ENCODE results near the gene SPDYE16.
A peak's percentile ranks its signal among the peaks of the same experiment; 100 is the strongest.
"Not testable (repeated sequence)": the region's sequence is repeated elsewhere in the genome, so short reads cannot be mapped to it uniquely, and the experiment has no call there.

The SPDYE16 gene

GRCh38 chr7:76561342-76561741 lies 18.2 kb upstream of the SPDYE16 start:
- H3K4me3 ChIP-seq (ENCODE audit: low read depth, low read length); DNase-seq (ENCODE audit: low read depth, low spot score); in situ Hi-C loops (cut with HindIII; ENCODE audit: low sequenced_read_pairs): not testable (repeated sequence)

- in situ Hi-C loops (cut with HindIII; ENCODE audit: low sequenced_read_pairs); DNase-seq (ENCODE audit: low read depth, low spot score); H3K4me3 ChIP-seq (ENCODE audit: low read depth, low read length): not testable (repeated sequence)
Observed at GRCh38 chr7:76560157-76560556, 17.1 kb upstream of the SPDYE16 start.

GRCh38 chr7:76559685-76560084 lies 16.6 kb upstream of the SPDYE16 start:
- H3K4me3 ChIP-seq (ENCODE audit: low read depth, low read length); DNase-seq (ENCODE audit: low read depth, low spot score); in situ Hi-C loops (cut with HindIII; ENCODE audit: low sequenced_read_pairs): not testable (repeated sequence)

GRCh38 chr7:76551992-76552391 lies 8.9 kb upstream of the SPDYE16 start:
- in situ Hi-C loops (cut with HindIII; ENCODE audit: low sequenced_read_pairs); H3K4me3 ChIP-seq (ENCODE audit: low read depth, low read length); DNase-seq (ENCODE audit: low read depth, low spot score): not testable (repeated sequence)

GRCh38 chr7:76549855-76550248 lies 6.8 kb upstream of the SPDYE16 start:
- DNase-seq (ENCODE audit: low read depth, low spot score); in situ Hi-C loops (cut with HindIII; ENCODE audit: low sequenced_read_pairs): not testable (repeated sequence)
- H3K4me3 ChIP-seq (ENCODE audit: low read depth, low read length), result peak overlapping the region; percentile 75

GRCh38 chr7:76549025-76549854 lies 6.1 kb upstream of the SPDYE16 start:
- H3K4me3 ChIP-seq (ENCODE audit: low read depth, low read length), result peak overlapping the region; percentile 75
- in situ Hi-C loops (cut with HindIII; ENCODE audit: low sequenced_read_pairs), result not testable (repeated sequence)
- DNase-seq (ENCODE audit: low read depth, low spot score), result peak; percentile 86

GRCh38 chr7:76531643-76532042 lies 11.5 kb downstream of the SPDYE16 start:
- in situ Hi-C loops (cut with HindIII; ENCODE audit: low sequenced_read_pairs); DNase-seq (ENCODE audit: low read depth, low spot score): not testable (repeated sequence)

GRCh38 chr7:76526183-76526582 lies 16.9 kb downstream of the SPDYE16 start:
- in situ Hi-C loops (cut with HindIII; ENCODE audit: low sequenced_read_pairs), result not testable (repeated sequence)

More at GRCh38 chr7:76531643-76532042, 11.5 kb downstream of the SPDYE16 start:
- not testable (repeated sequence) for H3K4me3 ChIP-seq (ENCODE audit: low read depth, low read length)

GRCh38 chr7:76516932-76517331 lies 26.2 kb downstream of the SPDYE16 start:
- DNase-seq (ENCODE audit: low read depth, low spot score); H3K4me3 ChIP-seq (ENCODE audit: low read depth, low read length); in situ Hi-C loops (cut with HindIII; ENCODE audit: low sequenced_read_pairs): not testable (repeated sequence)

More at GRCh38 chr7:76526183-76526582, 16.9 kb downstream of the SPDYE16 start:
- not testable (repeated sequence) for DNase-seq (ENCODE audit: low read depth, low spot score); H3K4me3 ChIP-seq (ENCODE audit: low read depth, low read length)

- H3K4me3 ChIP-seq (ENCODE audit: low read depth, low read length), result no peak overlapping the region
- in situ Hi-C loops (cut with HindIII; ENCODE audit: low sequenced_read_pairs), result no loop called here
- no peak for TF ChIP-seq CTCF (IDR thresholded peaks at IDR 0.05; ENCODE audit: low read depth, low read length)
- no peak for DNase-seq (ENCODE audit: low read depth, low spot score)
Observed at GRCh38 chr7:76515999-76516443, 27.1 kb downstream of the SPDYE16 start.

- no peak for DNase-seq (ENCODE audit: low read depth, low spot score)
- H3K4me3 ChIP-seq (ENCODE audit: low read depth, low read length), result no peak overlapping the region
- TF ChIP-seq CTCF (IDR thresholded peaks at IDR 0.05; ENCODE audit: low read depth, low read length), result no peak
- in situ Hi-C loops (cut with HindIII; ENCODE audit: low sequenced_read_pairs), result no loop called here
Observed at GRCh38 chr7:76514926-76515771, 27.9 kb downstream of the SPDYE16 start.
